Memory B cell (primary cell): ENCODE results near the gene IL31RA.
"Not testable (repeated sequence)": the region's sequence is repeated elsewhere in the genome, so short reads cannot be mapped to it uniquely, and the experiment has no call there.

ENCODE experiments used
- ATAC-seq: fragments of 150-1000 bp; cut with Tn5 transposase; 2 replicates; pipeline ENCODE4 v1.10.0; 2021; ENCODE audit warnings: low read depth, mild to moderate bottlenecking, moderate library complexity
- DNase-seq, 2 donors: peaks; one replicate each; pipeline ENCODE4 v3.0.0; 2022; ENCODE audit warnings: low spot score in 2 of 2
- H3K27ac Mint-ChIP-seq: one replicate; pipeline ENCODE4 v1.8.0; 2022; ENCODE audit warnings: mild to moderate bottlenecking, moderate library complexity, mixed read lengths
- H3K27me3 Mint-ChIP-seq: one replicate; pipeline ENCODE4 v1.8.0; 2022; ENCODE audit warnings: mixed read lengths
- H3K36me3 Mint-ChIP-seq: one replicate; pipeline ENCODE4 v1.8.0; 2022; ENCODE audit warnings: mild to moderate bottlenecking, mixed read lengths
- H3K4me1 Mint-ChIP-seq: one replicate; pipeline ENCODE4 v1.8.0; 2022; ENCODE audit warnings: mixed read lengths
- H3K4me3 Mint-ChIP-seq: one replicate; pipeline ENCODE4 v1.8.0; 2022; ENCODE audit warnings: mild to moderate bottlenecking, moderate library complexity, mixed read lengths
- H3K9me3 Mint-ChIP-seq: one replicate; pipeline ENCODE4 v1.8.0; 2022; ENCODE audit warnings: mixed read lengths

IL31RA gene

DNA sequence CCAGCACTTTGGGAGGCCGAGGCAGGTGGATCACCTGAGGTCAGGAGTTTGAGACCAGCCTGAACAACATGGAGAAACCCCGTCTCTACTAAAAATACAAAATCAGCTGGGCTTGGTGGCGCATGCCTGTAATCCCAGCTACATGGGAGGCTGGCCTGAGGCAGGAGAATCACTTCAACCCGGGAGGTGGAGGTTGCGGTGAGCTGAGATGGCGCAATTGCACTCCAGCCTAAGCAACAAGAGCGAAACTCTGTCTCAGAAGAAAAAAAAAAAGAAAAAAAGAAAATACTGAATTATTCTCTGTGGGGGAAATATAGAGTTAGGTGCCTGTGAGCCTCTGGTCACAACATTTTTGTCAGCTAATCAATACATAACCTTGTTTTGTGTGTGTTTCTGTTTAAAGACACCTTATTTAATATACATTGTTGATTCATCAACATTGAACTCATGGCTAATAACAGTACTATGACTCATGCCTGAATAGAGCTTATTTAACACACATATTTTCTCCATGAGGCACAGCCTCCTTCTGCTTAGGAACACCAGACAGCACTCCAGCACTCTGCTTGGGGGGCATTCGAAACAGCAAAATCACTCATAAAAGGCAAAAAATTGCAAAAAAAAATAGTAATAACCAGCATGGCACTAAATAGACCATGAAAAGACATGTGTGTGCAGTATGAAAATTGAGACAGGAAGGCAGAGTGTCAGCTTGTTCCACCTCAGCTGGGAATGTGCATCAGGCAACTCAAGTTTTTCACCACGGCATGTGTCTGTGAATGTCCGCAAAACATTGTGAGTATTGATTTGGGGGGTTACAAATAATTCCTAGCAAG, at the start of gene IL31RA:
TSS of gene IL31RA (plus strand) at position 519 of the 836 bp plus-strand sequence. CDS start at position 733, 214 bp downstream.
- ATAC-seq, result no peak
- H3K4me1 Mint-ChIP-seq, result no peaks in the 10 kb centered on the region
- H3K9me3 Mint-ChIP-seq, result no peaks in the 10 kb centered on the region
- H3K27ac Mint-ChIP-seq, result no peak within 1 kb of the TSS
- no peak for DNase-seq
- H3K36me3 Mint-ChIP-seq, result no peaks in the 10 kb centered on the region
- H3K4me3 Mint-ChIP-seq, result no peak within 1 kb of the TSS
- peaks cover 14% of the 10 kb centered on the region for H3K27me3 Mint-ChIP-seq

DNA sequence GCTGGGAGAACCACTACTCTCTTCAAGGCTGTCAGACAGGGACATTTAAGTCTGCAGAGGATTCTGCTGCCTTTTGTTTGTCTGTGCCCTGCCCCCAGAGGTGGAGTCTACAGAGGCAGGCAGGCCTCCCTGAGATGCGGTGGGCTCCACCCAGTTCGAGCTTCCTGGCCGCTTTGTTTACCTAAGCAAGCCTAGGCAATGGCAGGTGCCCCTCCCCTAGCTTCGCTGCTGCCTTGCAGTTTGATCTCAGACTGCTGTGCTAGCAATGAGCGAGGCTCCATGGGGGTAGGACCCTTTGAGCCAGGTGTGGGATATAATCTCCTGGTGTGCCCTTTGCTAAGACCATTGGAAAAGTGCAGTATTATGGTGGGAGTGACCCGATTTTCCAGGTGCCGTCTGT, 42.3 kb upstream of the IL31RA start:
- H3K27me3 Mint-ChIP-seq, H3K9me3 Mint-ChIP-seq, ATAC-seq, H3K36me3 Mint-ChIP-seq, H3K27ac Mint-ChIP-seq, H3K4me3 Mint-ChIP-seq, DNase-seq, H3K4me1 Mint-ChIP-seq: not testable (repeated sequence)

DNA sequence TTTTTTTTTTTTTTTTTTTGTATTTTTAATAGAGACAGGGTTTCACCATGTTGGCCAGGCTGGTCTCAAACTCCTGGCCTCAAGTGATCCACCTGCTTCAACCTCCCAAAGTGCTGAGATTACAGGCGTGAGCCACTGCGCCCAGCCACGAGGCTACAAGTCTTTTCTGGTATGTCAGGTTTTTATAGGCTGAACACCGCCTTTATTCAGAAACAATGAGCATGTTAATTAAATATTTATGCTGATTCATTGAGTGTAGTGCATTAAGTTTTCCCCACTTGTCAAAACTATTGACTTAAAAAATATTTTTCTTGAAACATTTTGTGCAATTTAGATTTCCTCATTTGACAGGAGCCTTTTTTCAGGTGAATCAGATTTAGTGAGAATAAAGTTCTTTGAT, 35.2 kb upstream of the IL31RA start:
- H3K27me3 Mint-ChIP-seq, H3K9me3 Mint-ChIP-seq, H3K27ac Mint-ChIP-seq, ATAC-seq, H3K4me3 Mint-ChIP-seq, H3K4me1 Mint-ChIP-seq, H3K36me3 Mint-ChIP-seq, DNase-seq: not testable (repeated sequence)

DNA sequence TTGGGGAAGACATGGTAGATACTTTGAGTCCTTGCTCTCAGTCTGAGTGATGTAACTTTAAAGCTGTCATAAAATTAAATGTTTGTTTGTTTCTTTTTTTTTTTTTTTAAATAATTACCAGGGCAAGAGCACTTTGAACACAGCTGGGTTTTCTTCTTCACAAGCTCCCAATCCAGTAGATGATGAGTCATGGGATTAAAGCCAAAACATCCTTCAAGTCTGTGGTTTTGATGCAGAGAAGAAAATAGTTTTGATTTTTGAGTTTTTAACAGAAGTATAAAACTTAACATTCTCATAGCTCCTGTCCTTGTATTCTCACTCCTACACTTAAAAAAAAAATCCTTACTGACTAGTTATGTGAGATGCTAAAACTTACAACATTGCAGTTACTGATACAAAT, 34.8 kb upstream of the IL31RA start:
- no peaks in the 10 kb centered on the region for H3K9me3 Mint-ChIP-seq
- ATAC-seq, result no peak
- no peaks in the 10 kb centered on the region for H3K4me1 Mint-ChIP-seq
- H3K27me3 Mint-ChIP-seq, result peaks cover 4% of the 10 kb centered on the region
- no peaks in the 10 kb centered on the region for H3K36me3 Mint-ChIP-seq
- no peak overlapping the region for H3K27ac Mint-ChIP-seq
- no peak overlapping the region for H3K4me3 Mint-ChIP-seq
- no peak for DNase-seq

DNA sequence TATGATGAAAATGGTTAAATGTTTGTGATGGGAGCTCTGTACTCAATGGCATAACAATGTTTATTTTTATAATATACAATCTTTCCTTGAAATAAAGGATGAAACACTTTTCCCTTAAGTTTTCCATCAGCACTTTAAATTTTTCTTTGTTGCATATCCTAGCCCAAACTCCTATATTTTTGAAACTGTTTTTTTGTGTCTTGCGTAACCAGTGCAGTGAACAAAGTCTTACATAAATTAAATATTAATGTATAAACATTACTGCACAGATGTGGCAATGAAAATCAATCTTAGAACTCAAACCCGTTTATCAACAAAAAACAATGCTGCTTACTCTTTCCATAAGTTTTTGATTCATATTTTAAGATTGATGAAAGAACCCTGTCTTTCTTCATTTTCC, 34.1 kb upstream of the IL31RA start:
- H3K9me3 Mint-ChIP-seq, result no peaks in the 10 kb centered on the region
- DNase-seq (no peak), ATAC-seq (no peak)
- H3K4me1 Mint-ChIP-seq, result no peaks in the 10 kb centered on the region
- H3K36me3 Mint-ChIP-seq, result no peaks in the 10 kb centered on the region
- H3K27ac Mint-ChIP-seq, result no peak overlapping the region
- H3K4me3 Mint-ChIP-seq, result no peak overlapping the region
- H3K27me3 Mint-ChIP-seq, result peaks cover 6% of the 10 kb centered on the region

DNA sequence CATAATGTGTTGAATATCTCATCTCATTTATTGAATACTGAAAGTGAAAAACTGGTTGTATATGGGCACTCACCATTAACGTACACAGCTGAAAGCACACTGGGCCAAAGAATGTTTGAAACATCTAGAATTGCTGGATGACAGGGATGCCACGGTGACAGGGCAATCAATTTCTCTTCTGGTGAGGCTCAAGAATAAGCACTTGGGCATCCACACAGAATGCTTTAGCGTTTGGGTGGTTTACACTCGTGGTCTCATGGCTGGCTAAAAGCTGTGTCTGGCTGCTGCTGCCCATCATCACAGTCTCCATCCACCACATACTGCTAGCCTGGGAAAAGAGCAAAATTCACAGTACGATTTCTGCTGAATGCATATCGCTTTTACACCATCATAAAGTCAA, 30.7 kb upstream of the IL31RA start:
- no peaks in the 10 kb centered on the region for H3K9me3 Mint-ChIP-seq

DNA sequence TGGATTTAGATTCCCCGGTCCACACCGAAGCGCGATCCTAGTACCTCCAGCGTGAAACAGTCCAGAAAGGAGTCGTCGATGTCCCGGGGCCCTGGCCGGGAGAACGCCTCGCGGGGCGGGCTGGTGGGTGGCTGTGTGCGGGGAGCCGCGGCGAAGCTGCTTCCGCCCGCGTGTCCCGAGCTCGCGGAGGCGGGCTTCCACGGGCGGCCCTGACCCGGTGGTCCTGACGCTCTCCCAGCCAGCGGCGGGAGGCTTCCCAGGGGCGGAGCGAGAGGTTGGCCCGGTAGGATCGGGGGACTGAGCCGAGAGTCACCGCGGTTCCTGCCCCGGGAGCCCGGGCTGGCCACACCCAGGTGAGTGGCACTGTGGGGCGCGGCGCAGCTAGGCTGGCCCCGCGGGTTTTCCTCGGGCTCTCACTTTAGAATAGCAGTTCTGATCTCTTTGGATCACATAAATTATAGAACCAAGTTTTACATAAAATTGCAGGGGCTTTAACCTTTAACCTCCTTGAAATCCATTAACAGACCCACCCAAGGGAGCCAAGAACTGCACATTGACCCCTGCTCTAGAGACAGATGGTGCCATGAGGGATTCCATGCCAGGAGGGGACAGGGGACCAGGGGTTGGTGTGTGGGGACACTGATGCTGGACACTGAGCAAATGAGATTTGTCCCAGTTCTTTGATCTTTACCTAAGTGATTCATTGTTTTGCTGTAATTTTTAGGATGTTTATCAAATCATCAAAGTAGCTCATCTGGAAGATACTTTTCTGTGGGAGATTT, 29.2 kb upstream of the IL31RA start:
- Mint-ChIP-seq H3K27ac (no peak overlapping the region), H3K4me1 (no peaks in the 10 kb centered on the region), H3K4me3 (no peak overlapping the region), H3K36me3 (no peaks in the 10 kb centered on the region), H3K27me3 (peaks cover 11% of the 10 kb centered on the region), H3K9me3 (no peaks in the 10 kb centered on the region)
- no peak for ATAC-seq
- no peak for DNase-seq

More for the DNA sequence above, 30.7 kb upstream of the IL31RA start:
- H3K4me3 Mint-ChIP-seq, result no peak overlapping the region
- no peaks in the 10 kb centered on the region for H3K36me3 Mint-ChIP-seq
- no peak for DNase-seq
- peaks cover 11% of the 10 kb centered on the region for H3K27me3 Mint-ChIP-seq
- no peak overlapping the region for H3K27ac Mint-ChIP-seq
- H3K4me1 Mint-ChIP-seq, result no peaks in the 10 kb centered on the region
- ATAC-seq, result no peak

DNA sequence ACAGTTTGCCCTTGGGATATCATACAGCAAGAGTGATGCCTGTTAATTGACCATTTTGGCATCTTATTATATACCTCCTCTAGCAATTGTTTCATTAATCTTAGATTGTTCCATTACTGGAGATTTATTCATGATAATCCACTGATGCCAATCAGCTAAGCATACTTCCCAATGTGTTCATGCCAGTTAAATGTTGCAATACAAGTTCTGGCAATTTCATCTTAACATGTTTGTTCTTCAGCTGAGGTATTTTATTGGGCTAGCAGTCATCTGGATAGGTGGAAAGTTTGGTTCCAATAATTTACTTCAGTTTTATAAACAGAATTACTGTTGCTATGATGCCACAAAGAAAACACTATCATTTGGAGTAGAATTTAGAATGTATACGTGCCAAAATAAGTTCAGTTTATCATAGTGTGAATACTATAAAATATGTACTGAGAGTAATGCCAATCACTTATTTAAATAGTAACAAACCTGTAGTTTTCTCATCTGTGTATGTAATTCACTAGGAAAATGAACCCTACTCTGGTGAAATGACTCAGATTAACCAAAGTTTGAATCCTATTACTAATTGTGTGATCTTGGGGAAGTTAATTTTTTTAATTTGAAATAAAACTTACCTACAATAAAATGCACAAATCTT, 27.9 kb upstream of the IL31RA start:
- DNase-seq, result no peak
- H3K4me3 Mint-ChIP-seq, result no peak overlapping the region
- H3K36me3 Mint-ChIP-seq, result no peaks in the 10 kb centered on the region
- H3K9me3 Mint-ChIP-seq, result no peaks in the 10 kb centered on the region
- ATAC-seq, result no peak
- peaks cover 14% of the 10 kb centered on the region for H3K27me3 Mint-ChIP-seq
- no peaks in the 10 kb centered on the region for H3K4me1 Mint-ChIP-seq
- no peak overlapping the region for H3K27ac Mint-ChIP-seq

DNA sequence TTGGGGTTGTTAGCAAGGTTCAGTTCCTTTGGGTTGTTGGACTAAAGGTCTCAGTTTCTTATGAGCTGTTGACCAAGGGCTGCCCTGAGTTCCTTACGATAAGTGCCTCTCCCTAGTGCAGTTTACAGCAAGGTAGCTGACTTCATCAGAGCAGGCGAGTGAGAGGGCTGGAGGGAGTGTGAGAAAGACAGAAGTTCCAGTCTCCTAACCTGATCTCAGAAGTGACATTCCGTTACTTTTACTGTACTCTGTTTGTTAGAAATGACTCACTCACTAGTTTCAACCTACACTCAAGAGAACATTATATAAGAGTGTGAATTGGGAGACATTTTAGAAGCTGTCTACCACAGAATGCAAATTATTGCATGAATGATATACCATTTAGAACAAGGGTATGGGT, 21.2 kb upstream of the IL31RA start:
- ATAC-seq, result no peak
- H3K27ac Mint-ChIP-seq, result no peak overlapping the region
- H3K27me3 Mint-ChIP-seq, result peaks cover 9% of the 10 kb centered on the region
- DNase-seq, result no peak
- no peak overlapping the region for H3K4me3 Mint-ChIP-seq
- no peaks in the 10 kb centered on the region for H3K36me3 Mint-ChIP-seq
- H3K9me3 Mint-ChIP-seq, result no peaks in the 10 kb centered on the region
- no peaks in the 10 kb centered on the region for H3K4me1 Mint-ChIP-seq

DNA sequence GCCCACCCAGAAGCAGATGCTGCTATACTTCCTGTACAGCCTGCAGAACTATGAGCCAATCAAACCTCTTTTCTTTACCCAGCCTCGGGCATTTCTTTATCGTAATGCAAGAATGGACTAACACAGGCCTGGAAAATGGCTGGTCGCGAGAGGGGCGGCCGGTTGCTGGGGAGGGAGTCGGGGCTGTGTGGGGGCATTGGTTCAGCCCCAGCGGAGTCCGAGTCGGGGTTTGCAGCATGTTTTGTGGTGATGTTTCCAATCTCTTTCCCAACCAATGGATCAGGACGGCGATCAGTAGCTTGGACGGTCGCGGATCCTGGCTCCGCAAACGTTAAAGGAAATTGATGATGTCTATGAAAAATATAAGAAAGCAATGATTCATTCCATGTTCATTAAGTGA, 18.7 kb upstream of the IL31RA start:
- Mint-ChIP-seq H3K36me3 (no peaks in the 10 kb centered on the region), H3K27me3 (peaks cover 9% of the 10 kb centered on the region), H3K4me1 (no peaks in the 10 kb centered on the region), H3K4me3 (no peak overlapping the region), H3K9me3 (no peaks in the 10 kb centered on the region), H3K27ac (no peak overlapping the region)
- no peak for DNase-seq
- ATAC-seq, result no peak

DNA sequence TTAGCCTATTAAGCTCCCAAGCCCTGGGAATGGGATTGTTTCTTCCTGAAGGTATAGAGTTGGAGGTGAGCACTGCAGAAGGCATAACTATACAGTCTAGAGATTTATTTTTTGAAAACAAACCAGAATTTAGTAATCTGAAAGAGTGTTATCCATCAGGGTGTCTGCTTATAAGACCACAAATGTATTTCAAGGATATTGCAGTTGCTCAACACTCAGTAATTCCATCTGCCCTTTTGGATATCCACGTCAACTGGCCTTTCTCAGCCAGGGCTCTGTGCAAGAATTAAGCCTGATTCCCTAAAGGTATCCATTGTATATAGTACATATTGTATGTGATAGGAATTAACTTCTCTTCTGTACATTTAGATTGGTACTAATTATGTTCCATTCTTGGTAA, 15.0 kb upstream of the IL31RA start:
- Mint-ChIP-seq H3K27me3 (peaks cover 10% of the 10 kb centered on the region), H3K36me3 (no peaks in the 10 kb centered on the region), H3K4me1 (no peaks in the 10 kb centered on the region), H3K9me3 (no peaks in the 10 kb centered on the region), H3K4me3 (no peak overlapping the region), H3K27ac (no peak overlapping the region)
- DNase-seq (no peak), ATAC-seq (no peak)

DNA sequence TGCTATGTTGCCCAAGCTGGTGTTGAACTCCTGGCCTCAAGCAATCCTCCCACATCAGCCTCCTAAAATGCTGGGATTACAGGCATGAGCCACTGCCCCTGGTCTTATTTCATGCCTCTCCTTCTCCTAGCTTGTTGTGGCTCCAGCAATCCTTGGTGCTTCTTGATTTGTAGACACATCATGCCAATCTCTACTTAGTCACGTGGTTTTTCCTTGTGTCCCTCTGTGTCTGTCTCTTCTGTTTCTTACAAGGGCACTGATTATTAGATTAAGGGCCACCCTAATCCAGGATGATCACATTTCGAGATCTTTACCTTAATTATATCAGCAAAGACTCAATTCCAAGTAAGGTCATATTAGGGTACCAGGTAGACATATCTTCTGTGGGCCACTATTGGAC, 9.2 kb upstream of the IL31RA start:
- no peaks in the 10 kb centered on the region for H3K36me3 Mint-ChIP-seq
- peaks cover 2% of the 10 kb centered on the region for H3K27me3 Mint-ChIP-seq
- no peaks in the 10 kb centered on the region for H3K4me1 Mint-ChIP-seq
- no peak for ATAC-seq
- H3K9me3 Mint-ChIP-seq, result peaks cover 8% of the 10 kb centered on the region
- H3K27ac Mint-ChIP-seq, result no peak overlapping the region
- no peak overlapping the region for H3K4me3 Mint-ChIP-seq
- DNase-seq, result no peak

DNA sequence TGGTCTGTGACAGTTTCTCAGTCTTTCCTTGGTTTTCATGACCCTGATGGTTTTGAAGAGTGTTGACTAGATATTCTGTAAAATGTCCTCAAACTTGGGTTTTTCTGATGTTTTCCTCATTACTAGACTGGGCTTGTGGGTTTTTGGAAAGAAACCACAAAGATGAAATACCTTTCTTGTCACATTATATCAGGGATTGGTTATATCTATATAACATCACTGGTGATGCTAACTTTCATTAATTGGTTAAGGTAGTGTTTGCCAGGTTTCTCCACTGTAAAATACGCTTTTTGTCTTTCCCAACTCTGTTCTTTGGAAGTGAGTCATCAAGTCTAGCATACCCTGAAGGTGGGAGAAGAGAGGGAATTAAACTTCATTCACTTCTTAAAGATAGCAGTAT, 3.3 kb upstream of the IL31RA start:
- H3K4me3 Mint-ChIP-seq, result no peak overlapping the region
- no peaks in the 10 kb centered on the region for H3K4me1 Mint-ChIP-seq
- no peak overlapping the region for H3K27ac Mint-ChIP-seq
- DNase-seq (no peak), ATAC-seq (no peak)
- H3K36me3 Mint-ChIP-seq, result no peaks in the 10 kb centered on the region
- peaks cover 7% of the 10 kb centered on the region for H3K9me3 Mint-ChIP-seq
- peaks cover 10% of the 10 kb centered on the region for H3K27me3 Mint-ChIP-seq

DNA sequence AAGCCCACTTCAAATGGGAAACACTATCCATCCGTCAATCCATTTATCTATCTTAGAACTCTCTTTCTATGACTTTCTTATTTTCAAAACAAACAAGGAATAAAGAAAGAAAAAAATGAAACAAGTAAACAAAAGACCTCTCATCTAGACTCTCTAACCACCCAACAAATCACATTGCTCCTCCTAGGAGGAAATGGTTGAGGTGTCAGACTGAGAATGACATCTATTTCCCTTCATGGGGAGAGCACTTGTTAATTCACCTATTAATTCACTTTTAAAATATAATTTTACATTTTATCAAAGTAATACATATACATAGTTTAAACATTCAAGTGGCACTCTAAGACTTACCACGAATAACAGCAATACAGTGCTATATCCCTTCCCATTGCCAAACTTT, 2.4 kb upstream of the IL31RA start:
- no peaks in the 10 kb centered on the region for H3K4me1 Mint-ChIP-seq
- H3K36me3 Mint-ChIP-seq, result no peaks in the 10 kb centered on the region
- peaks cover 2% of the 10 kb centered on the region for H3K9me3 Mint-ChIP-seq
- ATAC-seq (no peak), DNase-seq (no peak)
- H3K4me3 Mint-ChIP-seq, result no peak overlapping the region
- peaks cover 11% of the 10 kb centered on the region for H3K27me3 Mint-ChIP-seq
- H3K27ac Mint-ChIP-seq, result no peak overlapping the region
